Endothelial cell of umbilical vein (primary cell): ENCODE measurements around the gene MTFR1L. TPM values are rescaled to one million over a fixed set of nuclear protein-coding genes. Genes with fewer than 3 reads are reported as not detected.

ENCODE experiments used
- BruUV-seq: library from RNA; stranded (reverse); fragments of 400-500 nt; replicated peaks from 2 replicates; lab custom pipeline; 2021; lab: Mats Ljungman, UMichigan
- CTCF ChIA-PET: fragments of 300-600, 350-600 bp; sonication (Branson Sonifier 250); formaldehyde crosslinking; loops from one replicate; lab custom pipeline; 2021; ENCODE audit warnings: antibody characterized with exemption, inconsistent platforms; lab: Charles Lee
- POLR2A ChIA-PET: fragments of 300-600, 350-600 bp; sonication (Branson Sonifier 250); formaldehyde crosslinking; loops from one replicate; lab custom pipeline; 2021; ENCODE audit warnings: antibody characterized with exemption, inconsistent platforms; lab: Charles Lee
- DNase-seq: peaks from one replicate; pipeline ENCODE4 v3.0.0-alpha.2; 2011; ENCODE audit warnings: low read depth, low spot score
- FAIRE-seq: peaks from 2 replicates; lab custom pipeline; 2011; peaks lifted over from hg19 to GRCh38; lab: Jason Lieb, UNC
- H2AFZ ChIP-seq: 2 replicates; pipeline ENCODE4 v1.6.0; 2012; ENCODE audit warnings: low read depth, low read length, control low read depth, inconsistent platforms
- H3K27ac ChIP-seq: 2 replicates; pipeline ENCODE4 v1.5.1; 2011; ENCODE audit warnings: low read depth, mild to moderate bottlenecking, control low read depth, low read length, moderate library complexity; ENCODE audit not compliant: insufficient read depth
- H3K27me3 ChIP-seq, 2 experiments: 2 replicates each; pipeline versions ENCODE4 v1.6.0 to v1.6.1; 2011; ENCODE audit warnings: low read length in 2 of 2, mixed read lengths in 1 of 2; ENCODE audit not compliant: control insufficient read depth in 2 of 2, insufficient read depth in 2 of 2
- H3K36me3 ChIP-seq, 2 experiments: 2 replicates in 1 of 2; 3 replicates in 1 of 2; pipeline ENCODE4 v1.5.1; 2011; ENCODE audit warnings: low read length in 2 of 2, mild to moderate bottlenecking in 1 of 2, moderate library complexity in 1 of 2; ENCODE audit not compliant: control insufficient read depth in 2 of 2, insufficient read depth in 2 of 2; ENCODE audit errors: extremely low read depth in 1 of 2
- H3K4me1 ChIP-seq: 3 replicates; pipeline ENCODE4 v1.5.1; 2011; ENCODE audit warnings: mild to moderate bottlenecking, low read length; ENCODE audit not compliant: control insufficient read depth, insufficient read depth; ENCODE audit errors: extremely low read depth
- H3K4me2 ChIP-seq: 2 replicates; pipeline ENCODE4 v1.6.1; 2011; ENCODE audit warnings: low read length, control low read depth, mixed read lengths; ENCODE audit not compliant: insufficient read depth
- H3K4me3 ChIP-seq, 3 experiments: fragments of 200-600 bp in 1 of 3; sonication (generic), shearing (Covaris generic) in 1 of 3; replicated peaks in 1 of 3; 2 replicates each; pipeline ENCODE4 v1.5.1; 2011 to 2016; ENCODE audit warnings: control low read depth in 3 of 3, low read length in 3 of 3, mild to moderate bottlenecking in 2 of 3, inconsistent platforms in 1 of 3, low read depth in 1 of 3, moderate library complexity in 1 of 3; ENCODE audit not compliant: insufficient read depth in 1 of 3
- H3K79me2 ChIP-seq: 2 replicates; pipeline ENCODE4 v1.6.0; 2012; ENCODE audit warnings: low read length, inconsistent platforms; ENCODE audit not compliant: control insufficient read depth, insufficient read depth
- H3K9ac ChIP-seq: replicated peaks from 2 replicates; pipeline ENCODE3; 2011; ENCODE audit warnings: low read length, control low read depth; ENCODE audit not compliant: insufficient read depth; ENCODE audit errors: extremely low read depth
- H3K9me1 ChIP-seq: replicated peaks from 3 replicates; pipeline ENCODE4 v1.6.0; 2011; ENCODE audit warnings: mild to moderate bottlenecking, low read length; ENCODE audit not compliant: control insufficient read depth, insufficient read depth; ENCODE audit errors: extremely low read depth
- H3K9me3 ChIP-seq: replicated peaks from 2 replicates; pipeline ENCODE4 v1.5.1; 2012; ENCODE audit warnings: low read length, inconsistent platforms; ENCODE audit not compliant: control insufficient read depth, insufficient read depth
- H4K20me1 ChIP-seq: replicated peaks from 2 replicates; pipeline ENCODE3; 2011; ENCODE audit warnings: mild to moderate bottlenecking, low read length; ENCODE audit not compliant: control insufficient read depth, insufficient read depth; ENCODE audit errors: extremely low read depth
- CTCF ChIP-seq, 2 donors: IDR thresholded peaks; 1 replicate in 1 of 2; 2 replicates in 1 of 2; pipeline ENCODE4 v1.5.1; 2011; ENCODE audit warnings: low read length in 2 of 2, mild to moderate bottlenecking in 2 of 2, moderate library complexity in 2 of 2, control low read depth in 1 of 2, inconsistent platforms in 1 of 2, low read depth in 1 of 2; ENCODE audit not compliant: insufficient read depth in 1 of 2; ENCODE audit errors: extremely low read depth in 1 of 2
- EZH2 ChIP-seq: IDR thresholded peaks from 2 replicates; pipeline ENCODE4 v1.6.1; 2012; ENCODE audit warnings: borderline replicate concordance, low read depth, mild to moderate bottlenecking, moderate library complexity, low read length, inconsistent platforms; ENCODE audit not compliant: severe bottlenecking
- FOS ChIP-seq: IDR thresholded peaks from 2 replicates; pipeline ENCODE4 v1.6.1; 2011; ENCODE audit warnings: mild to moderate bottlenecking, low read length, moderate library complexity, borderline replicate concordance; ENCODE audit not compliant: insufficient read depth
- GATA2 ChIP-seq: IDR thresholded peaks from 2 replicates; pipeline ENCODE4 v1.7.0; 2011; ENCODE audit warnings: low read depth, mild to moderate bottlenecking, moderate library complexity, mixed read lengths, low read length; ENCODE audit not compliant: insufficient read length, insufficient read depth
- JUN ChIP-seq: IDR thresholded peaks from 2 replicates; pipeline ENCODE4 v1.6.1; 2011; ENCODE audit warnings: borderline replicate concordance, low read depth; ENCODE audit not compliant: insufficient read length, insufficient read depth
- MAX ChIP-seq: IDR thresholded peaks from 2 replicates; pipeline ENCODE4 v1.6.1; 2011; ENCODE audit not compliant: insufficient read depth, insufficient read length
- MYC ChIP-seq: IDR thresholded peaks from one replicate; pipeline ENCODE4 v1.6.1; 2011; ENCODE audit warnings: mild to moderate bottlenecking, low read depth, low read length
- POLR2A ChIP-seq: IDR thresholded peaks from 2 replicates; pipeline ENCODE4 v1.6.1; 2012; ENCODE audit warnings: low read depth, mild to moderate bottlenecking, control low read depth, low read length
- POLR2AphosphoS5 ChIP-seq: IDR thresholded peaks from 2 replicates; pipeline ENCODE4 v1.6.1; 2012; ENCODE audit warnings: low read depth, mild to moderate bottlenecking, control low read depth, low read length, moderate library complexity; ENCODE audit not compliant: insufficient read depth
- dilution Hi-C: fragments of 300-500 bp; cut with MboI; formaldehyde crosslinking; loops from one replicate; pipeline ENCODE4 v1.15.0; 2019; ENCODE audit warnings: low sequenced_read_pairs; ENCODE audit not compliant: extremely low pct_ligation_motif_present
- intact Hi-C: fragments of 100-400 bp; cut with micrococcal nuclease; formaldehyde crosslinking; loops from one replicate; pipeline ENCODE4 v1.10.0; 2022
- polyA plus RNA-seq, 4 experiments: library from polyadenylated mRNA; depleted of rRNA in 3 of 4; stranded (reverse) in 3 of 4; unstranded in 1 of 4; fragments of >200 nt; gene quantifications; 2 replicates each; pipeline versions ENCODE4 v1.2.1 to v1.2.3, GENCODE V29; 2011 to 2012; ENCODE audit warnings: missing spikeins in 1 of 4
- total RNA-seq: library from RNA; stranded (reverse); gene quantifications from 2 replicates; pipeline ENCODE4 v1.2.3, GENCODE V29; 2021

MTFR1L gene
- total and polyA plus RNA-seq, 2 donors (not counting 3 experiments of a cell fraction or from before 2014, with no cell fraction given), result 34.8 to 45.5 TPM

DNA sequence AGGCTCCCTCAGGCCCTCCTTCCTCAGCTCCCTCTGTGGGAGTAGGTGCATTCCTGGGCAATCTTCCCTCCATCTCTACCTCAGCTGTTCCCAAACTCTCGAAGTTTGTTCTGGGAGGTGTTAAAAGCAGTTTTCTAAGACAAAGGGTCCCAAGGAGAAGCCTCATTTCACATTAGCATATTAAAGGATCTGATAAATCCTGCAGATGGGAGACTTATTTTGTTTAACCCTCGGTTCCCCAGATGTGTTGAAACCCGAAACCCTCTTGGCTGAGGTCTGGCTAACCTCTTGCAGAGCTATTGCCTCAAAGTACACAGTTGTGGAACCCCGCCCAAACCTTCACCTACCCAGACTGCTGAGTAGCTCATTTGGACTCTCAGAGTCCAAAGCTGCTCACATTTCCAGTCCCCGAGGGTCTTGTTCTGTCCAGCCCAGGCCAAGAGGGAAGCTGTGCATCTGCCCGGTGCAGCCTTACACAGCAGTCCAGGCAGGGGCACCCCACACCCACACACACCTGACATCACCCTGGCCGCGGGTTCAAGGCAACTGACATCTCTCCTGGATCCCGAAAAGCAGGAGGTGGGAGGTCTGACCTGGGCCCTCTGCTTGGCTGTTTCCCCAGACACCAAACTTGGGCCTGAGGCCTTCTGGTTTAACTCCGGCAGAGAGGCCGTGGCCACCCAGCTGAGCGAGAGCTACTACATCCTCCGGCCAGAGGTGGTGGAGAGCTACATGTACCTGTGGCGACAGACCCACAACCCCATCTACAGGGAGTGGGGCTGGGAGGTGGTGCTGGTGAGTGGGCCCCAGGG lies 39.2 kb upstream of the MTFR1L start:
- no peak for DNase-seq
- H3K4me1 ChIP-seq, result no peaks in the 10 kb centered on the region
- H3K36me3 ChIP-seq, result no peaks in the 10 kb centered on the region
- no peaks in the 10 kb centered on the region for H3K79me2 ChIP-seq
- FAIRE-seq, result no peak
- H3K9me3 ChIP-seq, result no peaks in the 10 kb centered on the region
- no TSS peak for BruUV-seq
- dilution Hi-C loops (no loop called here), intact Hi-C loops (no loop called here)
- no peaks in the 10 kb centered on the region for H3K27me3 ChIP-seq
- H3K9ac ChIP-seq, result no peak overlapping the region
- CTCF ChIA-PET, result interaction anchor here (0.9 to 1.3 kb wide), 2 partner anchors 8 to 162 kb away, joined by 3 to 5 read pairs; no protein-coding TSS in a partner anchor
- H3K4me3 ChIP-seq, result no peak overlapping the region
- TF ChIP-seq GATA2, result no peak
- no peak for TF ChIP-seq MYC
- TF ChIP-seq CTCF (IDR thresholded peaks at IDR 0.05; ENCODE audit: extremely low read depth in 1 of 2, insufficient read depth in 1 of 2, low read depth in 1 of 2, low read length in 2 of 2), result no peak
- no peak for TF ChIP-seq MAX
- TF ChIP-seq POLR2A, result no peak
- TF ChIP-seq EZH2, result no peak
- TF ChIP-seq POLR2AphosphoS5, result no peak
- TF ChIP-seq JUN, result no peak
- no peak for TF ChIP-seq FOS
- no peaks in the 10 kb centered on the region for H4K20me1 ChIP-seq
- H3K4me2 ChIP-seq, result no peak overlapping the region
- H3K27ac ChIP-seq, result no peak overlapping the region
- no peaks in the 10 kb centered on the region for H3K9me1 ChIP-seq
- POLR2A ChIA-PET, result no interaction called here
- no peak overlapping the region for H2AFZ ChIP-seq
